WERI-Rb-1 (cell line): ENCODE results near the gene ATP8B4.
"Not testable (repeated sequence)": the region's sequence is repeated elsewhere in the genome, so short reads cannot be mapped to it uniquely, and the experiment has no call there.

Experiments
- DNase-seq: peaks from one replicate; pipeline ENCODE4 v3.0.0-alpha.2; 2020
- H3K27ac ChIP-seq: fragments of 250-450 bp; sonication (Bioruptor Pico); 2 replicates; pipeline ENCODE4 v1.5.1; 2020; ENCODE audit warnings: mild to moderate bottlenecking, moderate library complexity
- H3K27me3 ChIP-seq: fragments of 250-450 bp; sonication (Bioruptor Pico); 2 replicates; pipeline ENCODE4 v1.5.1; 2021; ENCODE audit warnings: mild to moderate bottlenecking, low read depth, moderate library complexity; ENCODE audit not compliant: insufficient read depth, severe bottlenecking
- H3K36me3 ChIP-seq: fragments of 250-450 bp; sonication (Bioruptor Pico); 2 replicates; pipeline ENCODE4 v1.5.1; 2020; ENCODE audit warnings: mild to moderate bottlenecking, moderate library complexity
- H3K4me3 ChIP-seq: 2 replicates; pipeline ENCODE4 v1.5.1; 2011; ENCODE audit warnings: low read depth, mild to moderate bottlenecking, control low read depth, low read length
- H3K9me3 ChIP-seq: fragments of 250-450 bp; sonication (Bioruptor Pico); 2 replicates; pipeline ENCODE4 v1.5.1; 2021; ENCODE audit warnings: mild to moderate bottlenecking, moderate library complexity; ENCODE audit not compliant: severe bottlenecking
- TF ChIP-seq, protein P1 (sequence below): IDR thresholded peaks from 2 replicates; pipeline ENCODE4 v1.5.1; 2011; ENCODE audit warnings: low read depth, mild to moderate bottlenecking, control low read depth, inconsistent platforms, low read length

Gene ATP8B4

DNA sequence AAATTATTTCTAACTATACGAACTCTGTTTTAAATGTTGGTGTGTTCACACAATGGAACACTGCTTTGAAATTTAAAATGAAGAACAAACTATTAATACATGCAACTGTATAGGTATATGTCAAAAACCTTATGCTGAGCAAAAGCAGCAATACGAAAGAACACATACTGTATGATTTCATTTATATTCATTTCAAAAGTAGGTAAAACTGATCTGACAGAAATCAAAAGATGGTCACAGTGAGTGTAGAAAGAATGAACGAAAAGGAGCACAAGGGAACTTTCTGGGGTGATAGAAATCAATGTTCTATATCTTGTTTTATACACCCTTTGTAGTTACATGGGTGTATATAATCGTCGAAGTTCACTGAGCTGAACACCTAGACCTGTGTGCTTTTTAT, 12.6 kb downstream of the ATP8B4 start:
- TF ChIP-seq, protein P1, sequence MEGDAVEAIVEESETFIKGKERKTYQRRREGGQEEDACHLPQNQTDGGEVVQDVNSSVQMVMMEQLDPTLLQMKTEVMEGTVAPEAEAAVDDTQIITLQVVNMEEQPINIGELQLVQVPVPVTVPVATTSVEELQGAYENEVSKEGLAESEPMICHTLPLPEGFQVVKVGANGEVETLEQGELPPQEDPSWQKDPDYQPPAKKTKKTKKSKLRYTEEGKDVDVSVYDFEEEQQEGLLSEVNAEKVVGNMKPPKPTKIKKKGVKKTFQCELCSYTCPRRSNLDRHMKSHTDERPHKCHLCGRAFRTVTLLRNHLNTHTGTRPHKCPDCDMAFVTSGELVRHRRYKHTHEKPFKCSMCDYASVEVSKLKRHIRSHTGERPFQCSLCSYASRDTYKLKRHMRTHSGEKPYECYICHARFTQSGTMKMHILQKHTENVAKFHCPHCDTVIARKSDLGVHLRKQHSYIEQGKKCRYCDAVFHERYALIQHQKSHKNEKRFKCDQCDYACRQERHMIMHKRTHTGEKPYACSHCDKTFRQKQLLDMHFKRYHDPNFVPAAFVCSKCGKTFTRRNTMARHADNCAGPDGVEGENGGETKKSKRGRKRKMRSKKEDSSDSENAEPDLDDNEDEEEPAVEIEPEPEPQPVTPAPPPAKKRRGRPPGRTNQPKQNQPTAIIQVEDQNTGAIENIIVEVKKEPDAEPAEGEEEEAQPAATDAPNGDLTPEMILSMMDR: no peak
- H3K27ac ChIP-seq: no peak overlapping the region
- no peaks in the 10 kb centered on the region for H3K36me3 ChIP-seq
- DNase-seq: no peak
- no peak overlapping the region for H3K4me3 ChIP-seq
- no peaks in the 10 kb centered on the region for H3K27me3 ChIP-seq
- H3K9me3 ChIP-seq: no peaks in the 10 kb centered on the region

DNA sequence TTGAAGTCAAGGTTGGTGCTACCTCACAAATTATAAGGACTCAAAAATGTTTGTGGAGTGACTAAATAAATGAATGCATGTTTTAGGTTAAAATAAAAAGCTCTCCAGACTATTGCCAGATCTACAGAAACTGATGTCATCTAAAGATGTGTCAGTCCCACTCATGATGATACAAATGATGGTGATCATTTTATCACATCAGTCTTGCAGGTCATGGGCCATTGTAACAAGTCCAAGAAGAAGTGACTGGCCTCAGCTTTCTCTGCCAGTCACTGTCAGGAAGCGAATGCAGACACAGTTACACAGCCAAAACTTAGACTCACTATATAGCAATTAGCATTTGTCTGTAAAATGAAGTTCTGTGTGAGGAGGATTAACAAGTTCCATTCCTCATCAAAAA, 18.5 kb downstream of the ATP8B4 start:
- no peaks in the 10 kb centered on the region for H3K9me3 ChIP-seq
- no peak overlapping the region for H3K27ac ChIP-seq
- no peak overlapping the region for H3K4me3 ChIP-seq
- TF ChIP-seq, protein P1: no peak
- DNase-seq: no peak
- H3K36me3 ChIP-seq: no peaks in the 10 kb centered on the region
- no peaks in the 10 kb centered on the region for H3K27me3 ChIP-seq

DNA sequence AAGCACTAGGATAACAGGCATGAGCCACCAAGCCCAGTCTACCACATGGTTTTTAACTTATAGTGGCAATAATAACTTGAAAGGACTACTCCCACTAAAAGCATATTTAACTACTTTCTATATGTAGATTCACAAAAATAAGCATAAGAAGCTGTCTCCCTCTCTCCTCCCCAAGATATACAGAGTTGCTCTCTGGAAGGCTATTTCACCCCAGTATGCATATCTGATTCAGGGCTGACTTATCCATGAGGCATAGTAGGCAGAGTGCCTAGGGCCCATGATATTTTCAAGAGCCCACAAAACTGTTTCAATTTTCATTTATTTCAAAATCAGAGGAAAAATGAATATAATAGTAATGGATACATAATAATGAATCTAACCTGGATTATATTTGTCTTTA, 20.5 kb downstream of the ATP8B4 start:
- Histone ChIP-seq H3K9me3 (no peaks in the 10 kb centered on the region), H3K27ac (no peak overlapping the region), H3K36me3 (no peaks in the 10 kb centered on the region), H3K27me3 (no peaks in the 10 kb centered on the region), H3K4me3 (no peak overlapping the region)
- DNase-seq: no peak
- TF ChIP-seq, protein P1: no peak

DNA sequence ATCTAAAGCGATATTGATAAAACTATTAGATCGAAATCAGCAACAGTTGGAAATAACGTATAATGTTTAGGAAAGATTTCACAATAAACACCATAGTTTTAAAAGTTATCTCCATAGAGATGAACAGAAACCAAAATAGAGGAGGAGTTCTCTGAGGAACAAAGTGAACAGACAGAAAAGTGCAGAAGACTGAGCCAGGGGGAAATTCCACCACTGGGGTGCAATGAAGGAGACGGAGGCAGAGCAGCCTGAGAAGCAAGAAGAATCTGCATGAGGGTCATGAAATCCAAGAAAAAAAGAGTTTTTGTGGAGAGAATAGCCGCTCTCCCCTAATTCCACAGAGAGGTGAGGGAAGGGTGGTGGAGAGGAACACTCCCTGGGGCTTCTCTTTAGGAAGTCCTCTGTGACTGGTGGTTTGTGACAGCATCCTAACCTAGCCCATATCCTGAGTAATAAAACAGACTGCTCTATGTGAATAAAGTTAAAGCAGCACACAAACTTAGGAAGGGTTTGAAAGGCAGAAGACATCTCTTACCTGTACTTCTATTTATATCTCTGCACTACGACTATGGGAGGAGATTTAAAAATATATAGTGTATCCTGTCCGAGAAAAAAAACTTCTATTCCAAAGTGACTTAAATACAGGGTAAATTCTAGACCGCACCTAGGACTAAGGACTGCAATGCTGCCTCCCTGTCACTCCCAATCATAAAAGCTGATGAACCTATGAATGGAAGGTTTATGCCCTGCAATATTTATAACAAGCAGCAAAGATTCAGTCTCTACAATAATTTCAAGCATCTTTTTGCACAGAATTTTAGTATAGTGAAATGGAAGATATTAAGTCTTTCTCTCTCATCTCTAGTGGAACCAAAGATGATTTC, 22.9 kb downstream of the ATP8B4 start:
- Histone ChIP-seq H3K9me3 (no peaks in the 10 kb centered on the region), H3K36me3 (no peaks in the 10 kb centered on the region), H3K27me3 (no peaks in the 10 kb centered on the region), H3K4me3 (no peak overlapping the region), H3K27ac (no peak overlapping the region)
- DNase-seq: no peak
- TF ChIP-seq, protein P1: no peak

DNA sequence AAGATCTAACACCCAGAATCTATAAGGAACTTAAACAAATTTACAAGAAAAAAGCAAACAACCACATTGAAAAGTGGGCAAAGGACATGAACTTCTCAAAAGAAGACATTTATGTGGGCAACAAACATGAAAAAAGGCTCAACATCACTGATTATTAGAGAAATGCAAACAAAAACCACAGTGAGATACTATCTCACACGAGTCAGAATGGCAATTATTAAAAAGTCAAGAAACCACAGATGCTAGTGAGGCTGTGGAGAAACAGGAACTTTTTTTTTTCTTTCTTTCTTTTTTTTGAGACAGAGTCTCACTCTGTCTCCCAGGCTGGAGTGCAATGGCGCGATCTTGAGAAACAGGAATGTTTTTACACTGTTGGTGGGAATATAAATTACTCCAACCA, 29.6 kb downstream of the ATP8B4 start:
- H3K36me3 ChIP-seq, H3K27me3 ChIP-seq, H3K27ac ChIP-seq, H3K4me3 ChIP-seq, DNase-seq, H3K9me3 ChIP-seq: not testable (repeated sequence)

DNA sequence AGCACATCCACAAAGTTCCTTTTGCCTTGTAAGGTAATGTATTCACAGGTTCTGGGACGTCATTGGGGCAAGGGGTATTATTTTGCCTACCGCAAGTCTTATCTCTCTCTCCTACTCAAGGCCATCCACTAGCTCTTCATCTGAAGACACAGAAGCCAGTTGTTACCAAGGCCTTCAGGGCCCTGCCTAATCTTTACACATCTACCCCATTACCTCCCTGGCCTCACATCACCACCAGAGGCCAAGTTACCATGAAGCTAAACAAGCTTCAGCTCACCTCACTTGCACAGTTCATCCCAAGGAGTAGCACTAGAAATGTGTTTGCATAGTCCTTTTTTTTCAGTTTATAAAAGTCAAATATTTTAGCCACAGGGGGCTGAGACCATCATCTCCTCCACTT, 34.1 kb downstream of the ATP8B4 start:
- Histone ChIP-seq H3K27me3 (no peaks in the 10 kb centered on the region), H3K9me3 (no peaks in the 10 kb centered on the region), H3K36me3 (no peaks in the 10 kb centered on the region), H3K27ac (no peak overlapping the region), H3K4me3 (no peak overlapping the region)
- DNase-seq: no peak
- TF ChIP-seq, protein P1: no peak
